Cardiac muscle cell (in vitro differentiated cells and primary cell): ENCODE data around the gene ROPN1L. TPM values are rescaled to one million over a fixed set of nuclear protein-coding genes. Genes with fewer than 3 reads are reported as not detected.

Source experiments
- DNase-seq, 2 donors: peaks; one replicate each; pipeline versions ENCODE4 v3.0.0 to v3.0.0-alpha.2; 2010 to 2017; ENCODE audit warnings: low read depth in 1 of 2, low spot score in 1 of 2
- H3K27ac ChIP-seq: fragments of 200-600 bp; sonication (generic); 2 replicates; pipeline ENCODE4 v1.5.1; 2016
- H3K27me3 ChIP-seq: fragments of 200-600 bp; sonication (generic); 2 replicates; pipeline ENCODE4 v1.6.0; 2016; ENCODE audit warnings: control low read depth
- H3K36me3 ChIP-seq: fragments of 200-600 bp; sonication (generic); 2 replicates; pipeline ENCODE4 v1.5.1; 2016; ENCODE audit warnings: control low read depth
- H3K4me1 ChIP-seq: fragments of 200-600 bp; sonication (generic); 2 replicates; pipeline ENCODE4 v1.8.1; 2017; ENCODE audit warnings: low read depth, mild to moderate bottlenecking, mixed run types
- H3K4me3 ChIP-seq: fragments of 200-600 bp; sonication (generic); 2 replicates; pipeline ENCODE4 v1.5.1; 2016; ENCODE audit warnings: mild to moderate bottlenecking
- H3K9me3 ChIP-seq: fragments of 200-600 bp; sonication (generic); 2 replicates; pipeline ENCODE4 v1.5.1; 2017; ENCODE audit warnings: low read depth, mild to moderate bottlenecking, control low read depth
- polyA plus RNA-seq: library from polyadenylated mRNA; unstranded; fragments of >200 nt; fragmentation: Nextera tagmentation; extraction: Ambion mirVana; gene quantifications from 2 replicates; pipeline ENCODE4 v1.2.1, GENCODE V29; 2016
- total RNA-seq: library from RNA; depleted of rRNA; stranded (reverse); fragments of >200 nt; gene quantifications from 2 replicates; pipeline ENCODE4 v1.2.3, GENCODE V29; 2016
- TF ChIP-seq, protein P1 (sequence below): IDR thresholded peaks from 2 replicates; pipeline ENCODE4 v1.5.1; 2012; ENCODE audit warnings: low read depth, mild to moderate bottlenecking, low read length

Gene ROPN1L
- total and polyA plus RNA-seq, 2 experiments from 2014 or later: 1.3 TPM

DNA sequence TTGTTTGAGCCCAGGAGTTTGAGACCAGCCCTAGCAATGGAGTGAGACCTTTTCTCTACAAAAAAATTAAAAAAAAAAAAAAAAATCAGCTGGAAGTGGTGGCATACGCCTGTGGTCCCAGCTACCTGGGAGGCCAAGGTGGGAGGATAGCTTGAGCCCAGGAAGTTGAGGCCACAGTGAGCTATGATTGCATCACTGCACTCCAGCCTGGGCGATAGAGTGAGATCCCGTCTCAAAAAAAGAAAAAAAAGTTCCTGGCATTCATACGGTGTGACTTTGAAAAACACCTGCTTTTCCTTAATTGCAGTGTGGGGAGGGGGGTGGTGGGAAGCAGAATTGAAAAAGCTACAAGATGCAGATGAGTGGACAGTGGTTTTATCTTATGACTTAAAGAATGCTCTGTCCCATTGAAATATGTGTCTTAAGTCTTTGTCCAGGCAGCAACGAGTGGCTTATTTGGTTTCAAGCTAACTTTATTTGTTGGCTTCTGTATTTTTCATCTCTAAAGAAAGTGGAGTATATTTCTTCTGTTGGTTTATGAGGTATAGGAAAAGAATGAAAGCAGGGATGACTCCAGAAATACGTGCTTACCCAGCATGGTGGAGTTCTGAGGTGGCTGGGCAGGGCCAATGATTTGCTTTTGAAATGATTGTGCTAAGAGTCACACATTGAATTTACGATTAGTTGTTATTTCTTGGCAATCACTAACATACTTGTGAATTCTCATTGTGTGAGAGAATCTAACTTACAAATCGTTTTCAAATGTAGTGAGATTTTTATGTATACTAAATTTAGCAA, 27.8 kb downstream of the ROPN1L start:
- Histone ChIP-seq H3K4me1 (peaks cover 9% of the 10 kb centered on the region), H3K27me3 (no peaks in the 10 kb centered on the region), H3K9me3 (no peaks in the 10 kb centered on the region), H3K27ac (no peak overlapping the region), H3K36me3 (no peaks in the 10 kb centered on the region), H3K4me3 (no peak overlapping the region)
- TF ChIP-seq, protein P1, sequence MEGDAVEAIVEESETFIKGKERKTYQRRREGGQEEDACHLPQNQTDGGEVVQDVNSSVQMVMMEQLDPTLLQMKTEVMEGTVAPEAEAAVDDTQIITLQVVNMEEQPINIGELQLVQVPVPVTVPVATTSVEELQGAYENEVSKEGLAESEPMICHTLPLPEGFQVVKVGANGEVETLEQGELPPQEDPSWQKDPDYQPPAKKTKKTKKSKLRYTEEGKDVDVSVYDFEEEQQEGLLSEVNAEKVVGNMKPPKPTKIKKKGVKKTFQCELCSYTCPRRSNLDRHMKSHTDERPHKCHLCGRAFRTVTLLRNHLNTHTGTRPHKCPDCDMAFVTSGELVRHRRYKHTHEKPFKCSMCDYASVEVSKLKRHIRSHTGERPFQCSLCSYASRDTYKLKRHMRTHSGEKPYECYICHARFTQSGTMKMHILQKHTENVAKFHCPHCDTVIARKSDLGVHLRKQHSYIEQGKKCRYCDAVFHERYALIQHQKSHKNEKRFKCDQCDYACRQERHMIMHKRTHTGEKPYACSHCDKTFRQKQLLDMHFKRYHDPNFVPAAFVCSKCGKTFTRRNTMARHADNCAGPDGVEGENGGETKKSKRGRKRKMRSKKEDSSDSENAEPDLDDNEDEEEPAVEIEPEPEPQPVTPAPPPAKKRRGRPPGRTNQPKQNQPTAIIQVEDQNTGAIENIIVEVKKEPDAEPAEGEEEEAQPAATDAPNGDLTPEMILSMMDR: no peak
- no peak for DNase-seq

DNA sequence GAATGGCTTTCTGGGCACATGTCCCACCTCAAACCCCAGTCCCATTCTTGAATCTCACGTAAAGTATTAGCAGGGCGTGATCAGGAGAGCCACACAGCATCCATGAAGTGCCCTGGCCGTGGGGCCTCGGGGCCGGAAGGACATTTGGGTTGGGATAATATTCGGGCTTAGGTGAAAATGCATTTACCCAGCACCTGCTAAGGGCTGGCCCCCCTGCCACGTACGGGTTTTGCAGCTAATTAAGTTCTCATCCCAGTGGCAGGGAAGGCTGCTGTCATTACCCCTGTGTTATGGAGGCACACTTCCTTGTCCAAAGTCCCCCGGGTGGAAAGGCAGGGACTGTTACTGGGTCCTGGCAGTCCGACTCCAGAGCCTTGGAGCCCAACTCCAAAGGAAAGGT, 29.0 kb downstream of the ROPN1L start:
- no peak overlapping the region for H3K27ac ChIP-seq
- H3K4me1 ChIP-seq: peaks cover 9% of the 10 kb centered on the region
- no peaks in the 10 kb centered on the region for H3K9me3 ChIP-seq
- H3K27me3 ChIP-seq: no peaks in the 10 kb centered on the region
- DNase-seq: no peak
- H3K36me3 ChIP-seq: no peaks in the 10 kb centered on the region
- TF ChIP-seq, protein P1: no peak
- no peak overlapping the region for H3K4me3 ChIP-seq

DNA sequence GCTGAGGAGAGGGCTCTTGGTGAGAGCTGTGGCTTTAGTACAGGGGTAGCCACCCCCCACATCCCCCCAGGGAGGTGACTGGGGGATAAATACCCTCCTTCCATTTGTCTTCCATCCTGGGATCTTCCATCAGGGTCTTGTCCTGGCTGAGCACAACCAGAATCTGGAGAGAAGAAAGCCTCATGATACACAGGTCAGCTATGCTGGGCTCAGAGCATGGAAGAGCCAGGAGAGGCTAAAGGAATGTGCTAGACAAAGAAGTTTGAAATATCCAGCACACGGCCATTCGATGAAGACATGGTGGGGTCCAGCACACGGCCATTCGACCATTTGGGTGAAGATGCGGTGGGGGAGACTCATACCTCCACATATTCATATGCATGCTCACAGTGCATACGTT, 30.0 kb downstream of the ROPN1L start:
- no peaks in the 10 kb centered on the region for H3K27me3 ChIP-seq
- no peak overlapping the region for H3K4me3 ChIP-seq
- no peak overlapping the region for H3K27ac ChIP-seq
- no peak for DNase-seq
- TF ChIP-seq, protein P1: no peak
- no peaks in the 10 kb centered on the region for H3K9me3 ChIP-seq
- H3K4me1 ChIP-seq: peaks cover 9% of the 10 kb centered on the region
- no peaks in the 10 kb centered on the region for H3K36me3 ChIP-seq

DNA sequence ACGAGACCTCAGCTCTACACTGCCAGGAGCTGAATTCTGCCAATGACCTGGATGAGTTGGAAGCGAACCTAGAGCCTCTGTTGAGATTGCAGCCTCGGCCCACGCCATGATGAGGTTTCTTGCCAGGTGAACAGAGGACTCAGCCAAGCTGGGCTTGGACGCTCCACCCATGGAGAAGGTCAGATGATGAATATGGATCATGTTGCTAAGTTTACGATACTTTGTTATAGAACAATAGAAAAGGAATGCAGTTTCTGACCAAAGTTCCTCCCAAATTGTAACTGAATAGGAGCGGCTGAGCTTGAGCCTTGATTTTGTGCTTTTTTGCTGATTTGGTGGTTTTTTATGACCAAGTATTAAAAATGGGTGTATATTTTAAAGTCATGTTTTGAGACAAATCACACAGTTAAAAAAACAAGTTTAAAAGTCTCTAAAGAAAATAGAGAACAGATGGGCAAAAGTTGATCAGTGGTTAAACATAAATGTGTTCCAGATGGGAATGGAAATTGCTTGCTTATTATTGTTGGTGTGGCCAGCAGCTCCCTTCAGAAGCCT, 32.9 kb downstream of the ROPN1L start:
- DNase-seq: no peak
- TF ChIP-seq, protein P1: no peak

DNA sequence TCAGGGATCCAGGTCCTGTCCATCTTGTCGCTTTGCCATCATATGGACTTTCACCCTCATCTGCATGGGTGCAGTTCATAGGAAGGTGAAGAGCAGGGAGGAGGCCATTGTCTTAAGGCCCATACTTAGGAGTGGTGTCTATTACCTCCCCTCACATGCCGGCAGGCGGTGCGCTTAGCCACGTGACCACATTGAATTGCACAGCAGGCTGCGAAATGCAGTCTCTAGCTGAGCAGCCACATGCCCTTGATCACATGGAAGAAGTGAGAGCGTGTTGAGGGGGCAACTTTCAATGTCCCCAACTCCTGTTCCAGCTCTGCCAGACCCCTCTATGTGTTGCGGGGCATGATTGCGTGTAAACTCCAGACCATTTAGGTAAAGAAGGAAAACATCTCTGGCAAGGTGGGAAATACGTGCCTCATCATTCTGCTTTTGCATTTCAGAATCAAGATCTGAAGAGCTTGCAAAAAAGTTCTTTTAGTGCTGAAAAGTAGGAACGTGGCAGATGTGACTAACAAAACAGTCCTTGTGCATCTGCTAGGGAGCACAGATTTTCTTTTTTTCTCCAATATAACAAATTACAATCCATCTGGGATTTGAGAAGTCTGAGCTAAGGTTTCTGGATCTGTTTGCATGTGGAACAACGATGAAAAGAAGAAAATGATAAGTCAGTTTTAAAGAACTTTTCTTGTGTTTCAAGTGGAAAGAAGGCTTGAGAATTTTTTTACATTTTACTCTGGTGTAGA, 34.4 kb downstream of the ROPN1L start:
- TF ChIP-seq, protein P1: no peak
- Histone ChIP-seq H3K4me3 (no peak overlapping the region), H3K9me3 (no peaks in the 10 kb centered on the region), H3K4me1 (peaks cover 4% of the 10 kb centered on the region), H3K36me3 (no peaks in the 10 kb centered on the region), H3K27ac (no peak overlapping the region), H3K27me3 (no peaks in the 10 kb centered on the region)
- DNase-seq: no peak

More for the DNA sequence above, 32.9 kb downstream of the ROPN1L start:
- Histone ChIP-seq H3K4me1 (no peaks in the 10 kb centered on the region), H3K9me3 (no peaks in the 10 kb centered on the region), H3K27ac (no peak overlapping the region), H3K36me3 (no peaks in the 10 kb centered on the region), H3K27me3 (no peaks in the 10 kb centered on the region), H3K4me3 (no peak overlapping the region)
